B cell (primary cell): ENCODE results near the gene PCDHB6.

Experiments
- CTCF ChIP-seq: fragments of 200-600 bp; IDR thresholded peaks from one replicate; pipeline ENCODE4 v1.8.0; 2022; ENCODE audit warnings: antibody characterized with exemption, mild to moderate bottlenecking
- EZH2 ChIP-seq: IDR thresholded peaks from 2 replicates; pipeline ENCODE4 v1.6.1; 2012; ENCODE audit warnings: borderline replicate concordance, low read depth, mild to moderate bottlenecking, moderate library complexity, low read length; ENCODE audit not compliant: insufficient read depth, poor library complexity, severe bottlenecking

- no peak for TF ChIP-seq CTCF
- no peak for TF ChIP-seq EZH2
Measured at GRCh38 chr5:141150224-141150992, 551 bp downstream of the PCDHB6 start.
